Endothelial cell of umbilical vein (primary cell): Measurements from ENCODE around the gene LAMC2. TPM values are rescaled to one million over a fixed set of nuclear protein-coding genes. Genes with fewer than 3 reads are reported as not detected.

Source experiments
- BruUV-seq: library from RNA; stranded (reverse); fragments of 400-500 nt; replicated peaks from 2 replicates; lab custom pipeline; 2021; lab: Mats Ljungman, UMichigan
- CTCF ChIA-PET: fragments of 300-600, 350-600 bp; sonication (Branson Sonifier 250); formaldehyde crosslinking; loops from one replicate; lab custom pipeline; 2021; ENCODE audit warnings: antibody characterized with exemption, inconsistent platforms; lab: Charles Lee
- POLR2A ChIA-PET: fragments of 300-600, 350-600 bp; sonication (Branson Sonifier 250); formaldehyde crosslinking; loops from one replicate; lab custom pipeline; 2021; ENCODE audit warnings: antibody characterized with exemption, inconsistent platforms; lab: Charles Lee
- DNase-seq: peaks from one replicate; pipeline ENCODE4 v3.0.0-alpha.2; 2011; ENCODE audit warnings: low read depth, low spot score
- FAIRE-seq: peaks from 2 replicates; lab custom pipeline; 2011; peaks lifted over from hg19 to GRCh38; lab: Jason Lieb, UNC
- H2AFZ ChIP-seq: 2 replicates; pipeline ENCODE4 v1.6.0; 2012; ENCODE audit warnings: low read depth, low read length, control low read depth, inconsistent platforms
- H3K27ac ChIP-seq: 2 replicates; pipeline ENCODE4 v1.5.1; 2011; ENCODE audit warnings: low read depth, mild to moderate bottlenecking, control low read depth, low read length, moderate library complexity; ENCODE audit not compliant: insufficient read depth
- H3K27me3 ChIP-seq, 2 experiments: 2 replicates each; pipeline versions ENCODE4 v1.6.0 to v1.6.1; 2011; ENCODE audit warnings: low read length in 2 of 2, mixed read lengths in 1 of 2; ENCODE audit not compliant: control insufficient read depth in 2 of 2, insufficient read depth in 2 of 2
- H3K36me3 ChIP-seq, 2 experiments: 2 replicates in 1 of 2; 3 replicates in 1 of 2; pipeline ENCODE4 v1.5.1; 2011; ENCODE audit warnings: low read length in 2 of 2, mild to moderate bottlenecking in 1 of 2, moderate library complexity in 1 of 2; ENCODE audit not compliant: control insufficient read depth in 2 of 2, insufficient read depth in 2 of 2; ENCODE audit errors: extremely low read depth in 1 of 2
- H3K4me1 ChIP-seq: 3 replicates; pipeline ENCODE4 v1.5.1; 2011; ENCODE audit warnings: mild to moderate bottlenecking, low read length; ENCODE audit not compliant: control insufficient read depth, insufficient read depth; ENCODE audit errors: extremely low read depth
- H3K4me2 ChIP-seq: 2 replicates; pipeline ENCODE4 v1.6.1; 2011; ENCODE audit warnings: low read length, control low read depth, mixed read lengths; ENCODE audit not compliant: insufficient read depth
- H3K4me3 ChIP-seq, 3 experiments: fragments of 200-600 bp in 1 of 3; sonication (generic), shearing (Covaris generic) in 1 of 3; replicated peaks in 1 of 3; 2 replicates each; pipeline ENCODE4 v1.5.1; 2011 to 2016; ENCODE audit warnings: control low read depth in 3 of 3, low read length in 3 of 3, mild to moderate bottlenecking in 2 of 3, inconsistent platforms in 1 of 3, low read depth in 1 of 3, moderate library complexity in 1 of 3; ENCODE audit not compliant: insufficient read depth in 1 of 3
- H3K79me2 ChIP-seq: 2 replicates; pipeline ENCODE4 v1.6.0; 2012; ENCODE audit warnings: low read length, inconsistent platforms; ENCODE audit not compliant: control insufficient read depth, insufficient read depth
- H3K9ac ChIP-seq: replicated peaks from 2 replicates; pipeline ENCODE3; 2011; ENCODE audit warnings: low read length, control low read depth; ENCODE audit not compliant: insufficient read depth; ENCODE audit errors: extremely low read depth
- H3K9me1 ChIP-seq: replicated peaks from 3 replicates; pipeline ENCODE4 v1.6.0; 2011; ENCODE audit warnings: mild to moderate bottlenecking, low read length; ENCODE audit not compliant: control insufficient read depth, insufficient read depth; ENCODE audit errors: extremely low read depth
- H3K9me3 ChIP-seq: replicated peaks from 2 replicates; pipeline ENCODE4 v1.5.1; 2012; ENCODE audit warnings: low read length, inconsistent platforms; ENCODE audit not compliant: control insufficient read depth, insufficient read depth
- H4K20me1 ChIP-seq: replicated peaks from 2 replicates; pipeline ENCODE3; 2011; ENCODE audit warnings: mild to moderate bottlenecking, low read length; ENCODE audit not compliant: control insufficient read depth, insufficient read depth; ENCODE audit errors: extremely low read depth
- CTCF ChIP-seq, 2 donors: IDR thresholded peaks; 1 replicate in 1 of 2; 2 replicates in 1 of 2; pipeline ENCODE4 v1.5.1; 2011; ENCODE audit warnings: low read length in 2 of 2, mild to moderate bottlenecking in 2 of 2, moderate library complexity in 2 of 2, control low read depth in 1 of 2, inconsistent platforms in 1 of 2, low read depth in 1 of 2; ENCODE audit not compliant: insufficient read depth in 1 of 2; ENCODE audit errors: extremely low read depth in 1 of 2
- EZH2 ChIP-seq: IDR thresholded peaks from 2 replicates; pipeline ENCODE4 v1.6.1; 2012; ENCODE audit warnings: borderline replicate concordance, low read depth, mild to moderate bottlenecking, moderate library complexity, low read length, inconsistent platforms; ENCODE audit not compliant: severe bottlenecking
- FOS ChIP-seq: IDR thresholded peaks from 2 replicates; pipeline ENCODE4 v1.6.1; 2011; ENCODE audit warnings: mild to moderate bottlenecking, low read length, moderate library complexity, borderline replicate concordance; ENCODE audit not compliant: insufficient read depth
- GATA2 ChIP-seq: IDR thresholded peaks from 2 replicates; pipeline ENCODE4 v1.7.0; 2011; ENCODE audit warnings: low read depth, mild to moderate bottlenecking, moderate library complexity, mixed read lengths, low read length; ENCODE audit not compliant: insufficient read length, insufficient read depth
- JUN ChIP-seq: IDR thresholded peaks from 2 replicates; pipeline ENCODE4 v1.6.1; 2011; ENCODE audit warnings: borderline replicate concordance, low read depth; ENCODE audit not compliant: insufficient read length, insufficient read depth
- MAX ChIP-seq: IDR thresholded peaks from 2 replicates; pipeline ENCODE4 v1.6.1; 2011; ENCODE audit not compliant: insufficient read depth, insufficient read length
- MYC ChIP-seq: IDR thresholded peaks from one replicate; pipeline ENCODE4 v1.6.1; 2011; ENCODE audit warnings: mild to moderate bottlenecking, low read depth, low read length
- POLR2A ChIP-seq: IDR thresholded peaks from 2 replicates; pipeline ENCODE4 v1.6.1; 2012; ENCODE audit warnings: low read depth, mild to moderate bottlenecking, control low read depth, low read length
- POLR2AphosphoS5 ChIP-seq: IDR thresholded peaks from 2 replicates; pipeline ENCODE4 v1.6.1; 2012; ENCODE audit warnings: low read depth, mild to moderate bottlenecking, control low read depth, low read length, moderate library complexity; ENCODE audit not compliant: insufficient read depth
- dilution Hi-C: fragments of 300-500 bp; cut with MboI; formaldehyde crosslinking; loops from one replicate; pipeline ENCODE4 v1.15.0; 2019; ENCODE audit warnings: low sequenced_read_pairs; ENCODE audit not compliant: extremely low pct_ligation_motif_present
- intact Hi-C: fragments of 100-400 bp; cut with micrococcal nuclease; formaldehyde crosslinking; loops from one replicate; pipeline ENCODE4 v1.10.0; 2022
- polyA plus RNA-seq, 4 experiments: library from polyadenylated mRNA; depleted of rRNA in 3 of 4; stranded (reverse) in 3 of 4; unstranded in 1 of 4; fragments of >200 nt; gene quantifications; 2 replicates each; pipeline versions ENCODE4 v1.2.1 to v1.2.3, GENCODE V29; 2011 to 2012; ENCODE audit warnings: missing spikeins in 1 of 4
- total RNA-seq: library from RNA; stranded (reverse); gene quantifications from 2 replicates; pipeline ENCODE4 v1.2.3, GENCODE V29; 2021

LAMC2 gene
- total and polyA plus RNA-seq, 2 donors (not counting 3 experiments of a cell fraction or from before 2014, with no cell fraction given): 0.23 to 0.82 TPM

GRCh38 chr1:183279835-183280234 lies 93.8 kb downstream of the LAMC2 start:
- no peaks in the 10 kb centered on the region for H3K79me2 ChIP-seq
- no peak overlapping the region for H3K4me2 ChIP-seq
- no peaks in the 10 kb centered on the region for H4K20me1 ChIP-seq
- H3K9me1 ChIP-seq: no peaks in the 10 kb centered on the region
- CTCF ChIA-PET: interaction anchor here (0.7 to 4.2 kb wide), 8 partner anchors 8 to 353 kb away, joined by 3 to 32 read pairs (median 6); no protein-coding TSS in a partner anchor
- H3K36me3 ChIP-seq: no peaks in the 10 kb centered on the region
- DNase-seq: no peak
- no peak overlapping the region for H3K9ac ChIP-seq
- H3K4me1 ChIP-seq: peaks cover 12% of the 10 kb centered on the region
- H3K27me3 ChIP-seq: no peaks in the 10 kb centered on the region
- no peak overlapping the region for H3K4me3 ChIP-seq
- H2AFZ ChIP-seq: peak overlapping the region; percentile 88
- no peaks in the 10 kb centered on the region for H3K9me3 ChIP-seq
- H3K27ac ChIP-seq: peak overlapping the region; percentile 32
- intact Hi-C loops: loop anchor here (2.0 to 5.0 kb wide), 3 partner anchors 45 to 637 kb away; no protein-coding TSS in a partner anchor
- TF ChIP-seq JUN (no peak), MYC (no peak), GATA2 (no peak), CTCF (IDR thresholded peaks at IDR 0.05; ENCODE audit: extremely low read depth in 1 of 2, insufficient read depth in 1 of 2, low read depth in 1 of 2, low read length in 2 of 2) (no peak), POLR2A (no peak), FOS (no peak), EZH2 (no peak), MAX (no peak), POLR2AphosphoS5 (no peak)
- no TSS peak for BruUV-seq
- POLR2A ChIA-PET: no interaction called here
- no peak for FAIRE-seq
- dilution Hi-C loops: no loop called here
